HepG2 (cell line): ENCODE results near the gene CCDC142. TPM values are rescaled to one million over a fixed set of nuclear protein-coding genes. Genes with fewer than 3 reads are reported as not detected.

Experiments used
- AKNA ChIP-seq: sonication (generic); formaldehyde crosslinking; IDR thresholded peaks from 2 replicates; pipeline ENCODE4 v1.4.0; 2020; ENCODE audit warnings: missing genetic modification reagents, borderline replicate concordance
- CENPT ChIP-seq: sonication (generic); formaldehyde crosslinking; IDR thresholded peaks from 2 replicates; pipeline ENCODE4 v1.8.0; 2022; ENCODE audit warnings: low read depth, mild to moderate bottlenecking, moderate library complexity, missing genetic modification reagents
- GABPB1 ChIP-seq: IDR thresholded peaks from 2 replicates; pipeline ENCODE4 v1.6.1; 2016; ENCODE audit warnings: mild to moderate bottlenecking, missing genetic modification reagents, moderate library complexity, missing compliant biosample characterization
- GFI1 ChIP-seq: sonication (generic); formaldehyde crosslinking; IDR thresholded peaks from 2 replicates; pipeline ENCODE4 v1.5.0; 2020; ENCODE audit warnings: missing genetic modification reagents, mild to moderate bottlenecking, borderline replicate concordance
- GLI4 ChIP-seq: sonication (generic); formaldehyde crosslinking; IDR thresholded peaks from 2 replicates; pipeline ENCODE4 v1.5.1; 2020; ENCODE audit warnings: missing genetic modification reagents, mild to moderate bottlenecking, moderate library complexity, borderline replicate concordance
- ISX ChIP-seq: sonication (generic); formaldehyde crosslinking; conservative IDR thresholded peaks from 2 replicates; pipeline ENCODE4 v1.5.0; 2020; ENCODE audit warnings: missing genetic modification reagents
- KDM5A ChIP-seq: fragments of 200-600 bp; sonication (generic); IDR thresholded peaks from 2 replicates; pipeline ENCODE4 v1.7.0; 2018; ENCODE audit warnings: antibody characterized with exemption, mild to moderate bottlenecking, low read length, borderline replicate concordance
- MXI1 ChIP-seq: IDR thresholded peaks from 3 replicates; pipeline ENCODE4 v1.6.1; 2012; ENCODE audit warnings: low read depth, low read length, inconsistent platforms, borderline replicate concordance
- NR2F2 ChIP-seq: IDR thresholded peaks from 2 replicates; pipeline ENCODE4 v1.6.1; 2012; ENCODE audit warnings: low read depth, inconsistent platforms, borderline replicate concordance
- PPARG ChIP-seq: conservative IDR thresholded peaks from 2 replicates; pipeline ENCODE4 v1.6.1; 2016; ENCODE audit warnings: missing biosample characterization, missing genetic modification reagents
- RFXAP ChIP-seq: sonication (generic); formaldehyde crosslinking; IDR thresholded peaks from 2 replicates; pipeline ENCODE4 v1.4.0; 2020; ENCODE audit warnings: missing genetic modification reagents, borderline replicate concordance
- SATB2 ChIP-seq: sonication (generic); formaldehyde crosslinking; IDR thresholded peaks from 2 replicates; pipeline ENCODE4 v1.5.0; 2020; ENCODE audit warnings: missing genetic modification reagents
- THAP11 ChIP-seq: IDR thresholded peaks from 2 replicates; pipeline ENCODE4 v1.6.1; 2016; ENCODE audit warnings: missing biosample characterization, missing genetic modification reagents
- ZNF224 ChIP-seq: sonication (generic); formaldehyde crosslinking; IDR thresholded peaks from 2 replicates; pipeline ENCODE4 v1.5.0; 2020; ENCODE audit warnings: mild to moderate bottlenecking, missing genetic modification reagents
- ZNF510 ChIP-seq: sonication (generic); formaldehyde crosslinking; IDR thresholded peaks from 2 replicates; pipeline ENCODE4 v1.4.0; 2020; ENCODE audit warnings: low read depth, mild to moderate bottlenecking, missing genetic modification reagents
- ZNF691 ChIP-seq: sonication (generic); formaldehyde crosslinking; IDR thresholded peaks from 2 replicates; pipeline ENCODE4 v1.4.0; 2020; ENCODE audit warnings: missing genetic modification reagents, low read depth, mild to moderate bottlenecking, borderline replicate concordance
- ZNF792 ChIP-seq: IDR thresholded peaks from 2 replicates; pipeline ENCODE4 v1.6.1; 2016
- polyA plus RNA-seq, 8 experiments: library from polyadenylated mRNA; depleted of rRNA in 3 of 8; stranded (reverse) in 7 of 8; unstranded in 1 of 8; fragments of >200 nt; fragmentation: Illumina TruSeq in 4 of 8; extraction: Trizol in 4 of 8; gene quantifications; 2 replicates each; pipeline versions ENCODE4 v1.2.1 to v1.2.3, GENCODE V29; 2011 to 2016; ENCODE audit warnings: low read depth in 4 of 8, missing spikeins in 1 of 8, mixed read lengths in 1 of 8; ENCODE audit not compliant: insufficient read depth in 1 of 8
- total RNA-seq, 5 experiments: library from RNA; depleted of rRNA; stranded (reverse); fragments of >200 nt; fragmentation: Illumina TruSeq; extraction: Trizol; gene quantifications; 2 replicates each; pipeline ENCODE4 v1.2.3, GENCODE V29; 2016; ENCODE audit warnings: low read depth in 1 of 5
- TF ChIP-seq, protein P1 (sequence below): sonication (generic); formaldehyde crosslinking; IDR thresholded peaks from 2 replicates; pipeline ENCODE4; 2020; ENCODE audit warnings: missing genetic modification reagents, mild to moderate bottlenecking, borderline replicate concordance
- TF ChIP-seq, protein P2 (sequence below): sonication (generic); formaldehyde crosslinking; IDR thresholded peaks from 2 replicates; pipeline ENCODE4 v1.5.0; 2020; ENCODE audit warnings: missing genetic modification reagents
- TF ChIP-seq, protein P3 (sequence below): sonication (generic); formaldehyde crosslinking; conservative IDR thresholded peaks from 2 replicates; pipeline ENCODE4 v1.4.0; 2020; ENCODE audit warnings: missing genetic modification reagents

CCDC142 gene
- total and polyA plus RNA-seq, 2 of the 13 experiments (the other 11 are each of a cell fraction or from before 2014, with no cell fraction given): 14.7 to 30.4 TPM

DNA sequence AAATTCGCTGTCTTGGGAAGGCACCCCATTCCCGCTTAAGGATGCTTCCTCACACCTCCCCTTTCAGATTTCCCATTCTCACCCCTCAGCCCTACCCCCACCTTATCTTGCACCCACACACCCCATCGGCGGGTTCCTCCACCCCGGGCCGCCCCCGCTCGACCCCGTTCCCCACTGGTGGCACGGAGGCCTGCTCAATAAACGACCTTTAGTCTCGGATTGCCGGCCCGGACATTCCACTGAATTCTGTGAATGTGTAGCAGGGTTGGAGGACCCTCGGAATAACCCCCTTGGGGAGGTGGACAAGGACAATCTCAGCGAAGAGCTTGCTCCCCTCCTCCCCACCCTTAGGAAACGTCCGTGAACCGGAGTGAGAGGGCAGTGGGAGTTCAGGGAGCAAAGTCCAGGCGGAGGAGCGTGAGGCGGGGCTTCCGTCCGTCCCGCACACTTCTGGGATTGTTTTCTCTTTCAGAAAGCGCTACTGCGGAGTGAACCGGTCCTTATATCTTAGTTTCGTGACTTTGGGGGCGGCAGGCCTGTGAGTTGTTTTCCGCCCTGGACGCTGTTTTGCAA lies 19.4 kb upstream of the CCDC142 start (continued):
- no peak for TF ChIP-seq NR2F2
- TF ChIP-seq SATB2 (CRISPR knock-in tag): no peak
- no peak for TF ChIP-seq ZNF224 (CRISPR knock-in tag)
- TF ChIP-seq THAP11 (CRISPR knock-in tag): peak; percentile 84
- no peak for TF ChIP-seq AKNA
- no peak for TF ChIP-seq ISX (CRISPR knock-in tag)
- TF ChIP-seq, protein P1, sequence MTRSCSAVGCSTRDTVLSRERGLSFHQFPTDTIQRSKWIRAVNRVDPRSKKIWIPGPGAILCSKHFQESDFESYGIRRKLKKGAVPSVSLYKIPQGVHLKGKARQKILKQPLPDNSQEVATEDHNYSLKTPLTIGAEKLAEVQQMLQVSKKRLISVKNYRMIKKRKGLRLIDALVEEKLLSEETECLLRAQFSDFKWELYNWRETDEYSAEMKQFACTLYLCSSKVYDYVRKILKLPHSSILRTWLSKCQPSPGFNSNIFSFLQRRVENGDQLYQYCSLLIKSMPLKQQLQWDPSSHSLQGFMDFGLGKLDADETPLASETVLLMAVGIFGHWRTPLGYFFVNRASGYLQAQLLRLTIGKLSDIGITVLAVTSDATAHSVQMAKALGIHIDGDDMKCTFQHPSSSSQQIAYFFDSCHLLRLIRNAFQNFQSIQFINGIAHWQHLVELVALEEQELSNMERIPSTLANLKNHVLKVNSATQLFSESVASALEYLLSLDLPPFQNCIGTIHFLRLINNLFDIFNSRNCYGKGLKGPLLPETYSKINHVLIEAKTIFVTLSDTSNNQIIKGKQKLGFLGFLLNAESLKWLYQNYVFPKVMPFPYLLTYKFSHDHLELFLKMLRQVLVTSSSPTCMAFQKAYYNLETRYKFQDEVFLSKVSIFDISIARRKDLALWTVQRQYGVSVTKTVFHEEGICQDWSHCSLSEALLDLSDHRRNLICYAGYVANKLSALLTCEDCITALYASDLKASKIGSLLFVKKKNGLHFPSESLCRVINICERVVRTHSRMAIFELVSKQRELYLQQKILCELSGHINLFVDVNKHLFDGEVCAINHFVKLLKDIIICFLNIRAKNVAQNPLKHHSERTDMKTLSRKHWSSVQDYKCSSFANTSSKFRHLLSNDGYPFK (CRISPR knock-in tag): no peak
- peak; percentile 77; the same call in 1 of the 3 replicates for TF ChIP-seq MXI1
- 0 out of 2 replicates have a peak, but pooled peaks have one; percentile 29 for TF ChIP-seq KDM5A
- peak; percentile 94 for TF ChIP-seq ZNF792 (CRISPR knock-in tag)
- TF ChIP-seq CENPT (CRISPR knock-in tag): no peak
- TF ChIP-seq PPARG (CRISPR knock-in tag): peak; percentile 76
- TF ChIP-seq, protein P2, sequence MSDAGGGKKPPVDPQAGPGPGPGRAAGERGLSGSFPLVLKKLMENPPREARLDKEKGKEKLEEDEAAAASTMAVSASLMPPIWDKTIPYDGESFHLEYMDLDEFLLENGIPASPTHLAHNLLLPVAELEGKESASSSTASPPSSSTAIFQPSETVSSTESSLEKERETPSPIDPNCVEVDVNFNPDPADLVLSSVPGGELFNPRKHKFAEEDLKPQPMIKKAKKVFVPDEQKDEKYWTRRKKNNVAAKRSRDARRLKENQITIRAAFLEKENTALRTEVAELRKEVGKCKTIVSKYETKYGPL (CRISPR knock-in tag): no peak
- peak; percentile 73; the same call in 1 of the 2 replicates for TF ChIP-seq ZNF691 (CRISPR knock-in tag)
- TF ChIP-seq GFI1 (CRISPR knock-in tag): 0 out of 2 replicates have a peak, but pooled peaks have one; percentile 61
- TF ChIP-seq ZNF510 (CRISPR knock-in tag): no peak
- TF ChIP-seq RFXAP (CRISPR knock-in tag): peak; percentile 54; the same call in 1 of the 2 replicates
- no peak for TF ChIP-seq GLI4 (CRISPR knock-in tag)
- TF ChIP-seq, protein P3, sequence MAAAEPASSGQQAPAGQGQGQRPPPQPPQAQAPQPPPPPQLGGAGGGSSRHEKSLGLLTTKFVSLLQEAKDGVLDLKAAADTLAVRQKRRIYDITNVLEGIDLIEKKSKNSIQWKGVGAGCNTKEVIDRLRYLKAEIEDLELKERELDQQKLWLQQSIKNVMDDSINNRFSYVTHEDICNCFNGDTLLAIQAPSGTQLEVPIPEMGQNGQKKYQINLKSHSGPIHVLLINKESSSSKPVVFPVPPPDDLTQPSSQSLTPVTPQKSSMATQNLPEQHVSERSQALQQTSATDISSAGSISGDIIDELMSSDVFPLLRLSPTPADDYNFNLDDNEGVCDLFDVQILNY (CRISPR knock-in tag): no peak
- no peak; the same call in 1 of the 2 replicates for TF ChIP-seq GABPB1 (CRISPR knock-in tag)
